ENCODE measurements around the gene MOGAT2. TPM values are rescaled to one million over a fixed set of nuclear protein-coding genes. Genes with fewer than 3 reads are reported as not detected.

Gene MOGAT2
- total RNA-seq, 2 donors from 2014 or later: not detected

DNA sequence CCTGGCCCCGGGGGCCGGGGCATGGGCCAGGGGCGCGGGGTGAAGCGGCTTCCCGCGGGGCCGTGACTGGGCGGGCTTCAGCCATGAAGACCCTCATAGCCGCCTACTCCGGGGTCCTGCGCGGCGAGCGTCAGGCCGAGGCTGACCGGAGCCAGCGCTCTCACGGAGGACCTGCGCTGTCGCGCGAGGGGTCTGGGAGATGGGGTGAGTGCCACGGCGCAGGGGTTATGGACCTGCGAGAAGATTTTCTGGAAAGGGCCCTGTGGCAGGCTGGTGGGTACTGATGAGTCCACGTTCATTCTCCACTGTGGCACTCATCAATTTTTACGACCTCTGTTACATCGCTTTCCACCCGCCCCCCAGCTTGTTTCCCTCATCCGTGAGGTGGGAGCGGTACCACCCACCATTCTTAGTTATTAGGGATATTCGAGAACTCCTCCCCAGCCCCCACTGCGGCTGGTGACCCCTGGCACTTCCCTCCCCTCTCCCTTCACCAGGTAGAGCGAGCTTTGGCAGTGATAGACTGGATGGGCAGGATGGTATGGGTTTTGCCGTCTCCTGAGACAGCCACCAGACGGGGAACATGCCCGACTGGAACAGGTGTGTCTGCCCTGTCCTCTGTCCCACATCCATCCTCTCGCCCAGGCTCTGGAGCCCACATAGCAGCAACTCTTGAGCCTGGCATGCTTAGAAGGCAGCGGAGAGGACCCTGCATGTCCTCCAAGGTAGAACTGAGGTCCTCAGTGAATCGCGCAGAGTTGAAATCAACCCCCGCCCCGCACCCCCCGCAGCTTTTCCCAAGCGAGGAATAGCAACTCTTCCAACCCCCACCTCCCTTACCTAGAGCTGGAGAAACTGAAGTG, 51.5 kb downstream of the MOGAT2 start:
- TF ChIP-seq, protein P1, sequence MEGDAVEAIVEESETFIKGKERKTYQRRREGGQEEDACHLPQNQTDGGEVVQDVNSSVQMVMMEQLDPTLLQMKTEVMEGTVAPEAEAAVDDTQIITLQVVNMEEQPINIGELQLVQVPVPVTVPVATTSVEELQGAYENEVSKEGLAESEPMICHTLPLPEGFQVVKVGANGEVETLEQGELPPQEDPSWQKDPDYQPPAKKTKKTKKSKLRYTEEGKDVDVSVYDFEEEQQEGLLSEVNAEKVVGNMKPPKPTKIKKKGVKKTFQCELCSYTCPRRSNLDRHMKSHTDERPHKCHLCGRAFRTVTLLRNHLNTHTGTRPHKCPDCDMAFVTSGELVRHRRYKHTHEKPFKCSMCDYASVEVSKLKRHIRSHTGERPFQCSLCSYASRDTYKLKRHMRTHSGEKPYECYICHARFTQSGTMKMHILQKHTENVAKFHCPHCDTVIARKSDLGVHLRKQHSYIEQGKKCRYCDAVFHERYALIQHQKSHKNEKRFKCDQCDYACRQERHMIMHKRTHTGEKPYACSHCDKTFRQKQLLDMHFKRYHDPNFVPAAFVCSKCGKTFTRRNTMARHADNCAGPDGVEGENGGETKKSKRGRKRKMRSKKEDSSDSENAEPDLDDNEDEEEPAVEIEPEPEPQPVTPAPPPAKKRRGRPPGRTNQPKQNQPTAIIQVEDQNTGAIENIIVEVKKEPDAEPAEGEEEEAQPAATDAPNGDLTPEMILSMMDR (conservative IDR thresholded peaks at IDR 0.05): peak; percentile 1
- Histone ChIP-seq H3K27ac (ENCODE audit: low read depth, low read length) (no peak overlapping the region), H3K27me3 (ENCODE audit: control insufficient read depth, insufficient read depth, low read length, poor library complexity, severe bottlenecking) (peaks cover 24% of the 10 kb centered on the region), H3K4me1 (ENCODE audit: control insufficient read depth, insufficient read depth, low read length) (no peaks in the 10 kb centered on the region), H3K9ac (ENCODE audit: extremely low read depth, low read length, poor library complexity, severe bottlenecking) (no peak overlapping the region), H3K4me3 (ENCODE audit: low read length) (peak overlapping the region; percentile 75), H3K36me3 (ENCODE audit: control insufficient read depth, insufficient read depth, low read length) (no peaks in the 10 kb centered on the region), H3K9me3 (ENCODE audit: control insufficient read depth, low read length) (no peaks in the 10 kb centered on the region)
- Mint-ChIP-seq H3K9me3 (peaks cover 8% of the 10 kb centered on the region), H3K4me1 (peaks cover 19% of the 10 kb centered on the region), H3K4me3 (peak overlapping the region; percentile 43), H3K36me3 (ENCODE audit: low read depth) (no peaks in the 10 kb centered on the region), H3K27me3 (ENCODE audit: insufficient read depth) (peaks cover 81% of the 10 kb centered on the region), H3K27ac (no peak overlapping the region)
- DNase-seq: peak; percentile 81
- 10 to 16% methylated on average over 12 to 46 of the region's 46 CpGs for whole genome bisulfite sequencing, 2 experiments (ENCODE audit: insufficient coverage in 1 of 2, insufficient read length in 1 of 2)

DNA sequence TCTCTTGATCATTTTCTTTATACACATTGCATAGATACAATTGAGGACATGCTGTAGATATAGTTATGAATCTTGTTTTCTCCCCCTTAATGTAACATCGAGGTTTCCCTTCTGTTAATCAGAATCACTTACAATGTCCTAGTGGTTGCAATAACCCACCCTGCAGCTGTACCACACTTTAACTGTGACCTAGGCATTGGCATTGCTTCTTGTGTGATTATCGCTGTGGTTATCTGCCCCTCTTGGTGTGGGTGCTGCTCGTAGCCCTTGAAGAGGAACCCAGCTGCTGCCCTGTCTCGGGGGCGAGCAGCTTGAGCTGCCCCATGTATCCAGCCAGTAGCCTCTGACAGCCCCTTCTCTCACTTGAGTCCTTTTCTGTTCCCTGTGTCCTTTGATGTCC, 52.5 kb downstream of the MOGAT2 start:
- Mint-ChIP-seq H3K9me3 (peaks cover 8% of the 10 kb centered on the region), H3K4me3 (no peak overlapping the region), H3K36me3 (ENCODE audit: low read depth) (no peaks in the 10 kb centered on the region), H3K27ac (no peak overlapping the region), H3K27me3 (ENCODE audit: insufficient read depth) (peaks cover 73% of the 10 kb centered on the region), H3K4me1 (peaks cover 19% of the 10 kb centered on the region)
- H3K9me3 ChIP-seq (ENCODE audit: control insufficient read depth, low read length): no peaks in the 10 kb centered on the region
- no peak overlapping the region for H3K4me3 ChIP-seq (ENCODE audit: low read length)
- H3K27me3 ChIP-seq (ENCODE audit: control insufficient read depth, insufficient read depth, low read length, poor library complexity, severe bottlenecking): peaks cover 24% of the 10 kb centered on the region
- H3K9ac ChIP-seq (ENCODE audit: extremely low read depth, low read length, poor library complexity, severe bottlenecking): no peak overlapping the region
- WGBS, 2 experiments (ENCODE audit: insufficient coverage in 1 of 2, insufficient read length in 1 of 2): 86 to 92% methylated on average over 4 to 5 of the region's 5 CpGs
- TF ChIP-seq, protein P1 (conservative IDR thresholded peaks at IDR 0.05): no peak
- DNase-seq: no peak
- H3K36me3 ChIP-seq (ENCODE audit: control insufficient read depth, insufficient read depth, low read length): no peaks in the 10 kb centered on the region
- H3K27ac ChIP-seq (ENCODE audit: low read depth, low read length): no peak overlapping the region
- H3K4me1 ChIP-seq (ENCODE audit: control insufficient read depth, insufficient read depth, low read length): no peaks in the 10 kb centered on the region

DNA sequence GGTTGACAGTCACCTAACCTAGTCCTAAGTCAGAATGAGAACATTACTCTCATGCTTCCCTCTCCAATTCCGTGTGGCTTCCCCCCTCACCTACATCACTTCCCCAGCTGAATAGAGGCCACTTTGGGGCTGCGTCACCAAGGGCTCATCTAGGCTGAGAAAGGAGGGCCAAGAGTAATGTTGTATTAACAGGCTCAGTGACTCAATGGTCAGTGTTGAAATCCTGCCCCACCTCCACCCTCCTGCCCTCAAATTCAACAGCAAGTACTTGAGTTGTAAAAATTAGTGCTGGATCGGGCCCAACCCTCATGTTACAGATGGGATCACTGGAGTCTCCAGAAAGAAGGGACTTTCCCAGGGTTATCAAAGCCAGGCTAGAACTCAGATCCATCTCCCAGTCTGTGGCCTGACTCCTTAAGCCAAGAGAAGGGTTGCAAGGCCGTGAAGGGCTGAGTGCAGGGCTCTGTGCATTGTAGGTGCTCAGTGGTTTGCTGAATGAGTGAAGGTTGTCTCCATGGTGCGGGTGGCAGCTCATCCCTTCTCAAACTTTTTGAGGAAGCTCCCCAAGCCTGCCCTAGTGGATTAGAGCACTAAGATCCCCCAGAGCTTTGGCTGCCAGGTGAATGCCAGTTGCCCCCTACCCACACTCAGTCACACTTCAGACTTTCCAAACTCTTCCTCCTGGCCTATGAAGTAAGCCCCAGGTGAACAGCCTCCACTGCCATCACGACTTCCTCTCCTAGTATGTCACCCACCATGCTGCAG, 54.2 kb downstream of the MOGAT2 start:
- Histone ChIP-seq H3K27me3 (ENCODE audit: control insufficient read depth, insufficient read depth, low read length, poor library complexity, severe bottlenecking) (peaks cover 24% of the 10 kb centered on the region), H3K27ac (ENCODE audit: low read depth, low read length) (no peak overlapping the region), H3K4me1 (ENCODE audit: control insufficient read depth, insufficient read depth, low read length) (no peaks in the 10 kb centered on the region), H3K4me3 (ENCODE audit: low read length) (no peak overlapping the region), H3K9ac (ENCODE audit: extremely low read depth, low read length, poor library complexity, severe bottlenecking) (no peak overlapping the region), H3K36me3 (ENCODE audit: control insufficient read depth, insufficient read depth, low read length) (no peaks in the 10 kb centered on the region), H3K9me3 (ENCODE audit: control insufficient read depth, low read length) (no peaks in the 10 kb centered on the region)
- H3K27me3 Mint-ChIP-seq (ENCODE audit: insufficient read depth): peaks cover 70% of the 10 kb centered on the region
- 86 to 95% methylated on average over 4 to 6 of the region's 6 CpGs for WGBS, 2 experiments (ENCODE audit: insufficient coverage in 1 of 2, insufficient read length in 1 of 2)
- TF ChIP-seq, protein P1 (conservative IDR thresholded peaks at IDR 0.05): no peak
- H3K4me1 Mint-ChIP-seq: peaks cover 14% of the 10 kb centered on the region
- no peaks in the 10 kb centered on the region for H3K36me3 Mint-ChIP-seq (ENCODE audit: low read depth)
- no peak for DNase-seq
- H3K27ac Mint-ChIP-seq: no peak overlapping the region
- H3K9me3 Mint-ChIP-seq: peaks cover 8% of the 10 kb centered on the region
- H3K4me3 Mint-ChIP-seq: no peak overlapping the region
